Measurements from ENCODE around the gene UBASH3A. TPM values are rescaled to one million over a fixed set of nuclear protein-coding genes. Genes with fewer than 3 reads are reported as not detected.

Gene UBASH3A
- total RNA-seq, 6 experiments from 2014 or later = 0.12 to 0.50 (median 0.15) TPM

DNA sequence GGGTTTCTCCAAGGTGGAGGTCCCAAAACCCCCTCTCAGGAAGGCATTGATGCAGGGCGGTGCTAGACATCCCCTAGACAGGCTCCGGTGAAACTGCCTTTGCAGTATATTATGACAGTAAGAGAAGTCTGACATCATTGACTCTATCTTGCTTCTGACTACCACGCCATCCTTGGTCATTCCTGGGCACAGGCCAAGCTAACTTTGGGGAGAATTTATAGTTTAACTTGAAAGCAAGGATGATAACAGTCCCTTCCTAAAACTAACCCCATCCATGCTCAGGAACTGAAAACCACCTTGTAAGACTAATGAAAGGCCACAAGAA lies 62.1 kb downstream of the UBASH3A start:
- Histone ChIP-seq H3K4me3 (no peak overlapping the region), H3K27me3 (no peaks in the 10 kb centered on the region), H3K27ac (peak overlapping the region in 2 of 3 donors; percentile 13 to 51), H3K36me3 (no peaks in the 10 kb centered on the region), H3K4me1 (peaks cover 0 to 56% (median 19%) of the 10 kb centered on the region in 4 donors), H3K9me3 (no peaks in the 10 kb centered on the region)
- intact Hi-C loops (cut with DNase I) = no loop called here
- no peak for DNase-seq
- TF ChIP-seq, protein P1, sequence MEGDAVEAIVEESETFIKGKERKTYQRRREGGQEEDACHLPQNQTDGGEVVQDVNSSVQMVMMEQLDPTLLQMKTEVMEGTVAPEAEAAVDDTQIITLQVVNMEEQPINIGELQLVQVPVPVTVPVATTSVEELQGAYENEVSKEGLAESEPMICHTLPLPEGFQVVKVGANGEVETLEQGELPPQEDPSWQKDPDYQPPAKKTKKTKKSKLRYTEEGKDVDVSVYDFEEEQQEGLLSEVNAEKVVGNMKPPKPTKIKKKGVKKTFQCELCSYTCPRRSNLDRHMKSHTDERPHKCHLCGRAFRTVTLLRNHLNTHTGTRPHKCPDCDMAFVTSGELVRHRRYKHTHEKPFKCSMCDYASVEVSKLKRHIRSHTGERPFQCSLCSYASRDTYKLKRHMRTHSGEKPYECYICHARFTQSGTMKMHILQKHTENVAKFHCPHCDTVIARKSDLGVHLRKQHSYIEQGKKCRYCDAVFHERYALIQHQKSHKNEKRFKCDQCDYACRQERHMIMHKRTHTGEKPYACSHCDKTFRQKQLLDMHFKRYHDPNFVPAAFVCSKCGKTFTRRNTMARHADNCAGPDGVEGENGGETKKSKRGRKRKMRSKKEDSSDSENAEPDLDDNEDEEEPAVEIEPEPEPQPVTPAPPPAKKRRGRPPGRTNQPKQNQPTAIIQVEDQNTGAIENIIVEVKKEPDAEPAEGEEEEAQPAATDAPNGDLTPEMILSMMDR (IDR thresholded peaks at IDR 0.05) = no peak
- no peak for TF ChIP-seq POLR2A (IDR thresholded peaks at IDR 0.05)
- 89% methylated on average over 3 of the region's 3 CpGs for WGBS (ENCODE audit: insufficient coverage, low coverage, low lambda C conversion rate, missing lambda C conversion rate)
- no peak for ATAC-seq

DNA sequence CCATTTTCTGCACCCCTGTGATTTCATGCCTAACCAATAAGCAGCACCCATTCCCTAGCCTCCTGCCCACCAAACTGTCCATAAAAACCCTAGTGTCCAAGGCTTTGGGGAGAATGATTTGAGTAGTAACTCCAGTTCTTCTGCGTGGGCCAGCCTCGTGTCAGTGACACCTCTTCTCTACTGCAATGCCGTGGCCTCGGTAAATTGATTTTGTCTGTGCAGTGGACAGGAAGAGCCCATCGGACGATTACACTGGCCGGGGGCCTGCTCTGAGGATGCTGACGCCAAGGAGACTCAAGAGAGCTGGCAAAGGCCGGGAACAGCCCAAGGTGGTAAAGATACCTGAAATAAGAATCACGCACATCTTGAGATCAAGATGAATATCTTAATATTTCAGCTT lies 63.0 kb downstream of the UBASH3A start:
- Histone ChIP-seq H3K27me3 (no peaks in the 10 kb centered on the region), H3K36me3 (no peaks in the 10 kb centered on the region), H3K4me3 (no peak overlapping the region), H3K9me3 (no peaks in the 10 kb centered on the region), H3K27ac (no peak overlapping the region), H3K4me1 (peaks cover 0 to 52% (median 17%) of the 10 kb centered on the region in 4 donors)
- ATAC-seq (no peak), DNase-seq (peak in 2 of 3 donors; percentile 31 to 34)
- TF ChIP-seq POLR2A (IDR thresholded peaks at IDR 0.05) = no peak
- TF ChIP-seq, protein P1 (IDR thresholded peaks at IDR 0.05) = no peak
- WGBS (ENCODE audit: insufficient coverage, low coverage, low lambda C conversion rate, missing lambda C conversion rate) = 76% methylated on average over 9 of the region's 10 CpGs
- intact Hi-C loops (cut with DNase I) = no loop called here

DNA sequence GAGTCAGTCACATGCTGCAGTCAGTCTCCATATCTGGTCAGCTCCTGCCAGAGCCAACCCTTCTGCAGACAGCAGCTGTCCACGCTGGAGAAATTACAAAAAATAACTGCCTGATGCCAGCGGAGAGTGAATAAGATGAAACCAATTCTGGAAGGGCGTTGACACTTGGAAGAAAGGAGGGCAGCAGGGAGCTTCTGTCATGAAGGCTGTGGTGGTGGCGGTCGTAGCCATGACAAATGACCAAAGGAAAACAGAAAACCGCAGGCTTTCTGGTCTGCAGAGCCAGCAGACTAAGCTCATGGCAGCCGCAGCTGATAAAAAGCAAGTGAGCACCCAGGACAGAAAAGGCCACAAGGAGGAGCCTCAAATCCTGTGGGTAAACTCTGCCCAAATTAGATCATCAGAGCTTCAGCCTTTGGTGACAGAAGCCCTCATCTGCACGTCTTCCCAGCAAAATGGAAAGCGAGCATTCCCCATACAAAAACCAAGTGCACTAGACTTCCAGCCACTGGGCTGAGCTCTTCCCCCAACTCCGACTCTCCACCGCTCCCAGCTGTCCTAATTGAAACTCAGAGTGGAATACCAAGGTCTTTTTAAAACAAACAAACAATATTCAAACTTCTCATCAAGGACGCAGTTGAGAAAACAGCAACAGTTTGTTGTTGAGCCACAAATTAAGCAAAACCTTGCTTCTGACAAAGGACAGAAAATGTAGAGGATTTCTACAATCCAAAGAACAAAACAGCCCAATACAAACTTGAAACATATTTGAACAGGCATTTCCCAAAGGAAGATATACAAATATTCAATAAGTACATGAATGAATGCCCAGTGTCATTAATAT lies 63.7 kb downstream of the UBASH3A start:
- Histone ChIP-seq H3K9me3 (no peaks in the 10 kb centered on the region), H3K4me1 (peaks cover 0 to 47% (median 16%) of the 10 kb centered on the region in 4 donors), H3K4me3 (no peak overlapping the region), H3K27ac (no peak overlapping the region), H3K36me3 (no peaks in the 10 kb centered on the region), H3K27me3 (no peaks in the 10 kb centered on the region)
- intact Hi-C loops (cut with DNase I) = no loop called here
- peak; percentile 28 to 54 (median 46) for ATAC-seq
- no peak for TF ChIP-seq POLR2A (IDR thresholded peaks at IDR 0.05)
- TF ChIP-seq, protein P1 (IDR thresholded peaks at IDR 0.05) = peak; percentile 35 to 44 (median 40)
- 47% methylated on average over 9 of the region's 12 CpGs for WGBS (ENCODE audit: insufficient coverage, low coverage, low lambda C conversion rate, missing lambda C conversion rate)
- DNase-seq = peak in 2 of 3 donors; percentile 27 to 56

DNA sequence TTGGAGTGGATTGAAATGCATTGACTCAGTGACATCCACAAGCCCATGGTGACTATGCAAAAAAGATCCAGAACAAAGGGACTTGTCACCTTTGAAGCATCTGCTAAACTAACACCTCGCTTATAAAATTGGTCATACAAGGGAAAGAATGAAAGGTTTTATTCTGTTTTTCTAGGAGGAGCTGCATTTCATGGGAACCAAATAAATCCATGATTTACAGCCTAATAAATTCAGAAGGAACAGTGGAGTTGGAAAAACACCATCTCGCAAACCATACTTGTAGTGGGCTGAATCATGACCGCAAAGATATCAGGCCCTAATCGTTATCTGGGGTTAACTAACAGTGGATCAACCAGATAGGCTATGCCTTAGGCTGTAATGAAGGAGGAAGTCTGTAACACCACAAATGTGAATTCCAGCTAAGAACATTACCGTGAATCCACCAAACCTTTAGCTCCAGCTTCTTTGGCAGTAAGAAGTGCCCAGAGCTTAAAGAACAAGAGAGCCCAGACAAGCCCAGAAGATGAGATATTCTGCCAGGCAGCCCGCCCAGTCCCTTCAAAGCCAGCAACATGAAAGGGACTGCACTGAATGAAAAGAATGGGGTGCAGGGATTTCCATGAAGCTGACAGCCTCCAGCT lies 64.9 kb downstream of the UBASH3A start:
- TF ChIP-seq POLR2A (IDR thresholded peaks at IDR 0.05) = no peak
- TF ChIP-seq, protein P1 (IDR thresholded peaks at IDR 0.05) = no peak
- peaks cover 0 to 37% (median 10%) of the 10 kb centered on the region in 4 donors for H3K4me1 ChIP-seq
- ATAC-seq (no peak), DNase-seq (peak in 2 of 3 donors; percentile 17 to 39)
- peak overlapping the region in 1 of 3 donors; percentile 14 for H3K27ac ChIP-seq
- no peaks in the 10 kb centered on the region for H3K9me3 ChIP-seq
- H3K36me3 ChIP-seq = no peaks in the 10 kb centered on the region
- intact Hi-C loops (cut with DNase I) = no loop called here
- H3K27me3 ChIP-seq = no peaks in the 10 kb centered on the region
- WGBS (ENCODE audit: insufficient coverage, low coverage, low lambda C conversion rate, missing lambda C conversion rate) = 82% methylated on average over 5 of the region's 6 CpGs
- no peak overlapping the region for H3K4me3 ChIP-seq
